Fibroblast of lung (primary cell): Measurements from ENCODE around the gene CD248.
A peak's percentile ranks its signal among the peaks of the same experiment; 100 is the strongest.

Experiments
- CTCF ChIP-seq, 2 donors: IDR thresholded peaks in 1 of 2; conservative IDR thresholded peaks in 1 of 2; 1 replicate in 1 of 2; 2 replicates in 1 of 2; pipeline ENCODE4 v1.5.1; 2011 to 2012; ENCODE audit warnings: low read length in 2 of 2, control low read depth in 1 of 2, inconsistent platforms in 1 of 2, low read depth in 1 of 2, mild to moderate bottlenecking in 1 of 2
- EZH2 ChIP-seq: IDR thresholded peaks from 2 replicates; pipeline ENCODE4 v1.5.1; 2012; ENCODE audit warnings: low read length, control low read depth, mild to moderate bottlenecking; ENCODE audit errors: missing control alignments

GRCh38 chr11:66313321-66314185, 3.3 kb downstream of the CD248 start:
- TF ChIP-seq CTCF (conservative IDR thresholded peaks at IDR 0.05 in 1 of 2, IDR thresholded peaks at IDR 0.05 in 1 of 2; ENCODE audit: low read depth in 1 of 2, low read length in 2 of 2) (peak; percentile 36 to 39), EZH2 (no peak)
